Smooth muscle cell (in vitro differentiated cells): ENCODE results near the gene ATXN1. TPM values are rescaled to one million over a fixed set of nuclear protein-coding genes. Genes with fewer than 3 reads are reported as not detected.
"Not testable (repeated sequence)": the region's sequence is repeated elsewhere in the genome, so short reads cannot be mapped to it uniquely, and the experiment has no call there.

ENCODE experiments used
- DNase-seq: peaks from one replicate; lab custom pipeline; 2025; ENCODE audit not compliant: unreplicated experiment; lab: John Stamatoyannopoulos, UW
- H2AFZ ChIP-seq: fragments of 200-600 bp; sonication (generic); 2 replicates; pipeline ENCODE4 v1.6.0; 2016; ENCODE audit warnings: antibody characterized with exemption, low read depth, mild to moderate bottlenecking
- H3F3A ChIP-seq: fragments of 200-600 bp; sonication (generic); 2 replicates; pipeline ENCODE4 v1.6.0; 2017; ENCODE audit warnings: antibody characterized with exemption, low read depth
- H3K27ac ChIP-seq: fragments of 200-600 bp; sonication (generic); 2 replicates; pipeline ENCODE4 v1.5.1; 2016; ENCODE audit warnings: low read depth, mild to moderate bottlenecking
- H3K27me3 ChIP-seq: fragments of 200-600 bp; sonication (generic); 2 replicates; pipeline ENCODE4 v1.6.1; 2016; ENCODE audit warnings: low read depth, mild to moderate bottlenecking
- H3K36me3 ChIP-seq: fragments of 200-600 bp; sonication (generic); 2 replicates; pipeline ENCODE4 v1.5.1; 2016; ENCODE audit warnings: low read depth
- H3K4me1 ChIP-seq: fragments of 200-600 bp; sonication (generic); 2 replicates; pipeline ENCODE4 v1.5.1; 2016; ENCODE audit warnings: low read depth
- H3K4me2 ChIP-seq: fragments of 200-600 bp; sonication (generic); 2 replicates; pipeline ENCODE4 v1.6.0; 2016; ENCODE audit warnings: mild to moderate bottlenecking
- H3K4me3 ChIP-seq: fragments of 200-600 bp; sonication (generic); 2 replicates; pipeline ENCODE4 v1.5.1; 2016; ENCODE audit warnings: mild to moderate bottlenecking
- H3K79me2 ChIP-seq: fragments of 200-600 bp; sonication (generic); 2 replicates; pipeline ENCODE4 v1.6.0; 2016; ENCODE audit warnings: low read depth, mild to moderate bottlenecking
- H3K9ac ChIP-seq: fragments of 200-600 bp; sonication (generic); 2 replicates; pipeline ENCODE4 v1.6.0; 2016; ENCODE audit warnings: low read depth
- H3K9me3 ChIP-seq: fragments of 200-600 bp; sonication (generic); replicated peaks from 2 replicates; pipeline ENCODE4 v1.5.1; 2016; ENCODE audit warnings: low read depth
- H4K20me1 ChIP-seq: fragments of 200-600 bp; sonication (generic); 2 replicates; pipeline ENCODE4 v1.6.0; 2016; ENCODE audit warnings: low read depth
- WGBS: methylation state at CpG from one replicate; pipeline ENCODE4 v1.1.7; 2016; ENCODE audit warnings: low lambda C conversion rate; 5-methylcytosine and 5-hydroxymethylcytosine counted together
- polyA plus RNA-seq: library from polyadenylated mRNA; unstranded; fragments of >200 nt; fragmentation: Nextera tagmentation; extraction: Ambion mirVana; gene quantifications from 2 replicates; pipeline ENCODE4 v1.2.1, GENCODE V29; 2016
- total RNA-seq: library from RNA; depleted of rRNA; stranded (reverse); fragments of >200 nt; gene quantifications from 2 replicates; pipeline ENCODE4 v1.2.3, GENCODE V29; 2014
- TF ChIP-seq, protein P1 (sequence below): fragments of 200-600 bp; sonication (generic); IDR thresholded peaks from 2 replicates; pipeline ENCODE4 v1.5.1; 2017; ENCODE audit warnings: borderline replicate concordance, mild to moderate bottlenecking, antibody characterized with exemption; ENCODE audit not compliant: insufficient read depth, poor library complexity, severe bottlenecking

The ATXN1 gene
- total and polyA plus RNA-seq, 2 experiments from 2014 or later = 17.9 to 40.6 TPM

DNA sequence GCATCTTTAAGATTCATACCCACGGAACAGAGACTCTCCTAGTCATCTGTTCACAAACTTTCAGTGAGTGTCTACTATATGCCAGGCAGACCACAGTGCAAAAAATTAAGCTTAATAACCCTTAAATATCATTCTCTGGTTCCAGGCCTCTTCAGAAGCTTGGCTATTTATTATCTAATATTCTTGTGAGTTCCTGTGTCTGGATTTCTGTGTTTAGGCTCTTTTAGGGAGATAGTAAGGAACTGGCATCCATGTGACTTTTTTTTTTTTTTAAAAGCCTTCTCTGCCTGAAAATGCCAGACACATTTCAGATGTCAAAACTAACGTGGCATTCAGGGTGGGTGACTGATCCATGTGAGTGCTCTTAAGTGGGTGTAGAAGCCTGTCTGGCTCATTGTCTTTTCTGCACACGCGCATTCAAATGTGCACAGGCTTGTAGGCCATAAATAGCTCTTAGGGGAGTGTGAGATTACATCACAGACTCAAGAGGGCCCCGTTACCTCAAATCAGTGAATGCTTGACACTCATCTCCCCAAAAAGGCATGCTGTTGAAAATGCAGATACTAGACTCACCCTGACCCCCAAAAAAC is 380.9 kb downstream of the ATXN1 start:
- no peaks in the 10 kb centered on the region for H3K9me3 ChIP-seq
- peaks cover 17% of the 10 kb centered on the region for H3K79me2 ChIP-seq
- H2AFZ ChIP-seq = no peak overlapping the region
- no peaks in the 10 kb centered on the region for H3K27me3 ChIP-seq
- H3F3A ChIP-seq = no peaks in the 10 kb centered on the region
- no peaks in the 10 kb centered on the region for H3K4me1 ChIP-seq
- 54% methylated on average over 5 of the region's 5 CpGs for WGBS
- peaks cover 81% of the 10 kb centered on the region for H4K20me1 ChIP-seq
- H3K9ac ChIP-seq = no peak overlapping the region
- TF ChIP-seq, protein P1, sequence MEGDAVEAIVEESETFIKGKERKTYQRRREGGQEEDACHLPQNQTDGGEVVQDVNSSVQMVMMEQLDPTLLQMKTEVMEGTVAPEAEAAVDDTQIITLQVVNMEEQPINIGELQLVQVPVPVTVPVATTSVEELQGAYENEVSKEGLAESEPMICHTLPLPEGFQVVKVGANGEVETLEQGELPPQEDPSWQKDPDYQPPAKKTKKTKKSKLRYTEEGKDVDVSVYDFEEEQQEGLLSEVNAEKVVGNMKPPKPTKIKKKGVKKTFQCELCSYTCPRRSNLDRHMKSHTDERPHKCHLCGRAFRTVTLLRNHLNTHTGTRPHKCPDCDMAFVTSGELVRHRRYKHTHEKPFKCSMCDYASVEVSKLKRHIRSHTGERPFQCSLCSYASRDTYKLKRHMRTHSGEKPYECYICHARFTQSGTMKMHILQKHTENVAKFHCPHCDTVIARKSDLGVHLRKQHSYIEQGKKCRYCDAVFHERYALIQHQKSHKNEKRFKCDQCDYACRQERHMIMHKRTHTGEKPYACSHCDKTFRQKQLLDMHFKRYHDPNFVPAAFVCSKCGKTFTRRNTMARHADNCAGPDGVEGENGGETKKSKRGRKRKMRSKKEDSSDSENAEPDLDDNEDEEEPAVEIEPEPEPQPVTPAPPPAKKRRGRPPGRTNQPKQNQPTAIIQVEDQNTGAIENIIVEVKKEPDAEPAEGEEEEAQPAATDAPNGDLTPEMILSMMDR = no peak
- DNase-seq = no peak
- no peak overlapping the region for H3K27ac ChIP-seq
- no peak overlapping the region for H3K4me2 ChIP-seq
- no peaks in the 10 kb centered on the region for H3K36me3 ChIP-seq
- no peak overlapping the region for H3K4me3 ChIP-seq

- H3K4me1 ChIP-seq, H3K9me3 ChIP-seq: not testable (repeated sequence)
Measured at GRCh38 chr6:16378360-16378759, 382.9 kb downstream of the ATXN1 start.

GRCh38 chr6:16377470-16377869 is 383.8 kb downstream of the ATXN1 start:
- Histone ChIP-seq H3K4me2 (no peak overlapping the region), H3K4me3 (no peak overlapping the region), H3K27me3 (no peaks in the 10 kb centered on the region), H3K9ac (no peak overlapping the region), H3K27ac (no peak overlapping the region), H3K9me3 (no peaks in the 10 kb centered on the region), H3F3A (no peaks in the 10 kb centered on the region), H4K20me1 (peaks cover 82% of the 10 kb centered on the region), H3K79me2 (peaks cover 21% of the 10 kb centered on the region), H2AFZ (no peak overlapping the region), H3K4me1 (peaks cover 7% of the 10 kb centered on the region), H3K36me3 (no peaks in the 10 kb centered on the region)
- TF ChIP-seq, protein P1 = no peak
- no peak for DNase-seq
- over 99% methylated on average over 9 of the region's 9 CpGs for WGBS

More at GRCh38 chr6:16378360-16378759, 382.9 kb downstream of the ATXN1 start:
- not testable (repeated sequence) for H3K36me3 ChIP-seq, H3K4me3 ChIP-seq, DNase-seq, H3K27me3 ChIP-seq, H3K27ac ChIP-seq, H3K9ac ChIP-seq, H2AFZ ChIP-seq, H3F3A ChIP-seq, H3K4me2 ChIP-seq
- 93% methylated on average over 4 of the region's 4 CpGs for WGBS
- H4K20me1 ChIP-seq = peaks cover 81% of the 10 kb centered on the region
- H3K79me2 ChIP-seq = peaks cover 21% of the 10 kb centered on the region

GRCh38 chr6:16375843-16376242 is 385.4 kb downstream of the ATXN1 start:
- DNase-seq = no peak
- no peaks in the 10 kb centered on the region for H3K9me3 ChIP-seq
- 93% methylated on average over 3 of the region's 3 CpGs for WGBS
- no peak overlapping the region for H3K4me2 ChIP-seq
- peaks cover 7% of the 10 kb centered on the region for H3K4me1 ChIP-seq
- no peaks in the 10 kb centered on the region for H3F3A ChIP-seq
- peaks cover 79% of the 10 kb centered on the region for H4K20me1 ChIP-seq
- no peaks in the 10 kb centered on the region for H3K27me3 ChIP-seq
- no peak overlapping the region for H2AFZ ChIP-seq
- no peak overlapping the region for H3K27ac ChIP-seq
- TF ChIP-seq, protein P1 = no peak
- H3K79me2 ChIP-seq = peaks cover 21% of the 10 kb centered on the region
- H3K36me3 ChIP-seq = no peaks in the 10 kb centered on the region
- no peak overlapping the region for H3K4me3 ChIP-seq
- H3K9ac ChIP-seq = no peak overlapping the region
